GM15510 (cell line): ENCODE measurements around the gene YEATS4.

Experiments
- POLR2A ChIP-seq: IDR thresholded peaks from 3 replicates; pipeline ENCODE4 v1.6.1; 2011; ENCODE audit warnings: borderline replicate concordance; ENCODE audit not compliant: insufficient read length; ENCODE audit errors: extremely low read depth

Gene YEATS4

GRCh38 chr12:69428351-69429073, 69.0 kb downstream of the YEATS4 start:
- no peak for TF ChIP-seq POLR2A

- TF ChIP-seq POLR2A: no peak
Measured at GRCh38 chr12:69430942-69431590, 71.5 kb downstream of the YEATS4 start.

- TF ChIP-seq POLR2A: no peak
Measured at GRCh38 chr12:69431591-69432222, 72.2 kb downstream of the YEATS4 start.

GRCh38 chr12:69433653-69434052, 74.1 kb downstream of the YEATS4 start:
- TF ChIP-seq POLR2A: no peak

GRCh38 chr12:69435644-69436043, 76.1 kb downstream of the YEATS4 start:
- TF ChIP-seq POLR2A: no peak

GRCh38 chr12:69437073-69437472, 77.5 kb downstream of the YEATS4 start:
- TF ChIP-seq POLR2A: no peak

GRCh38 chr12:69438539-69438938, 79.0 kb downstream of the YEATS4 start:
- no peak for TF ChIP-seq POLR2A

- TF ChIP-seq POLR2A: no peak
Measured at GRCh38 chr12:69440016-69440415, 80.5 kb downstream of the YEATS4 start.
